Hepatocyte (in vitro differentiated cells): ENCODE data around the gene NELL2. TPM values are rescaled to one million over a fixed set of nuclear protein-coding genes. Genes with fewer than 3 reads are reported as not detected.

Experiments used
- DNase-seq: peaks from one replicate; pipeline ENCODE4 v3.0.0-alpha.2; 2016; ENCODE audit warnings: low spot score
- H2AFZ ChIP-seq: fragments of 200-600 bp; sonication (generic); 2 replicates; pipeline ENCODE4 v1.6.0; 2016; ENCODE audit warnings: antibody characterized with exemption, mild to moderate bottlenecking
- H3K27ac ChIP-seq: fragments of 200-600 bp; sonication (generic); 2 replicates; pipeline ENCODE4 v1.5.1; 2016; ENCODE audit warnings: mild to moderate bottlenecking
- H3K27me3 ChIP-seq: fragments of 200-600 bp; sonication (generic); 2 replicates; pipeline ENCODE4 v1.6.1; 2016
- H3K36me3 ChIP-seq: fragments of 200-600 bp; sonication (generic); replicated peaks from 2 replicates; pipeline ENCODE4 v1.5.1; 2016; ENCODE audit warnings: low read depth; ENCODE audit not compliant: insufficient read depth
- H3K4me1 ChIP-seq: fragments of 200-600 bp; sonication (generic); 2 replicates; pipeline ENCODE4 v1.5.1; 2016; ENCODE audit warnings: mild to moderate bottlenecking, moderate library complexity; ENCODE audit not compliant: insufficient read depth
- H3K4me2 ChIP-seq: fragments of 200-600 bp; sonication (generic); 2 replicates; pipeline ENCODE4 v1.6.0; 2016
- H3K4me3 ChIP-seq: fragments of 200-600 bp; sonication (generic); 2 replicates; pipeline ENCODE4 v1.5.1; 2016; ENCODE audit warnings: mild to moderate bottlenecking
- H3K79me2 ChIP-seq: fragments of 200-600 bp; sonication (generic); 2 replicates; pipeline ENCODE4 v1.6.0; 2017; ENCODE audit warnings: mild to moderate bottlenecking
- H3K9me2 ChIP-seq: fragments of 200-600 bp; sonication (generic); replicated peaks from 2 replicates; pipeline ENCODE4 v1.6.0; 2017; ENCODE audit warnings: mild to moderate bottlenecking; ENCODE audit not compliant: insufficient read depth
- H3K9me3 ChIP-seq: fragments of 200-600 bp; sonication (generic); 2 replicates; pipeline ENCODE4 v1.5.1; 2016; ENCODE audit warnings: low read depth, mild to moderate bottlenecking
- H4K20me1 ChIP-seq: fragments of 200-600 bp; sonication (generic); 2 replicates; pipeline ENCODE4 v1.6.0; 2016; ENCODE audit warnings: mild to moderate bottlenecking; ENCODE audit not compliant: insufficient read depth, poor library complexity, severe bottlenecking
- CTCF ChIP-seq: fragments of 200-600 bp; sonication (generic); IDR thresholded peaks from 2 replicates; pipeline ENCODE4 v1.5.1; 2016; ENCODE audit warnings: antibody characterized with exemption, mild to moderate bottlenecking; ENCODE audit not compliant: poor library complexity
- EZH2 ChIP-seq: fragments of 200-600 bp; sonication (generic); IDR thresholded peaks from 2 replicates; pipeline ENCODE4 v1.6.1; 2016; ENCODE audit warnings: antibody characterized with exemption, mild to moderate bottlenecking, borderline replicate concordance
- EZH2phosphoT487 ChIP-seq: fragments of 200-600 bp; sonication (generic); IDR thresholded peaks from one replicate; pipeline ENCODE4 v1.6.1; 2018; ENCODE audit warnings: antibody characterized with exemption, mild to moderate bottlenecking, low read depth, moderate library complexity; ENCODE audit not compliant: unreplicated experiment, severe bottlenecking
- WGBS: methylation state at CpG from one replicate; pipeline ENCODE4 v1.1.6; 2016; ENCODE audit warnings: low lambda C conversion rate; ENCODE audit errors: missing lambda C conversion rate; 5-methylcytosine and 5-hydroxymethylcytosine counted together
- polyA plus RNA-seq: library from polyadenylated mRNA; unstranded; fragments of >200 nt; fragmentation: Nextera tagmentation; extraction: Ambion mirVana; gene quantifications from 2 replicates; pipeline ENCODE4 v1.2.1, GENCODE V29; 2016
- total RNA-seq: library from RNA; depleted of rRNA; stranded (reverse); fragments of >200 nt; gene quantifications from 2 replicates; pipeline ENCODE4 v1.2.3, GENCODE V29; 2014

Gene NELL2
- total and polyA plus RNA-seq, 2 experiments from 2014 or later, result 7.4 to 31.3 TPM

GRCh38 chr12:44677724-44678123, 198.4 kb downstream of the NELL2 start:
- H2AFZ ChIP-seq, result no peak overlapping the region

GRCh38 chr12:44674875-44675274, 201.2 kb downstream of the NELL2 start:
- Histone ChIP-seq H4K20me1 (no peaks in the 10 kb centered on the region), H3K27ac (no peak overlapping the region)

More at GRCh38 chr12:44677724-44678123, 198.4 kb downstream of the NELL2 start:
- H3K27me3 ChIP-seq, result no peaks in the 10 kb centered on the region
- no peak for DNase-seq
- no peaks in the 10 kb centered on the region for H3K79me2 ChIP-seq
- no peaks in the 10 kb centered on the region for H3K9me3 ChIP-seq
- TF ChIP-seq EZH2phosphoT487, result no peak
- TF ChIP-seq CTCF, result no peak
- no peaks in the 10 kb centered on the region for H3K9me2 ChIP-seq
- H3K36me3 ChIP-seq, result no peaks in the 10 kb centered on the region
- H3K4me2 ChIP-seq, result no peak overlapping the region
- no peak overlapping the region for H3K4me3 ChIP-seq
- H4K20me1 ChIP-seq, result no peaks in the 10 kb centered on the region
- no peak overlapping the region for H3K27ac ChIP-seq
- H3K4me1 ChIP-seq, result no peaks in the 10 kb centered on the region

GRCh38 chr12:44673811-44674210, 202.3 kb downstream of the NELL2 start:
- H3K27ac ChIP-seq, result no peak overlapping the region
- no peaks in the 10 kb centered on the region for H3K4me1 ChIP-seq
- DNase-seq, result no peak
- no peaks in the 10 kb centered on the region for H3K9me2 ChIP-seq
- no peak for TF ChIP-seq EZH2
- TF ChIP-seq EZH2phosphoT487, result no peak
- no peak for TF ChIP-seq CTCF
- H2AFZ ChIP-seq, result no peak overlapping the region
- WGBS, result 94% methylated on average over 1 of the region's 1 CpG
- no peak overlapping the region for H3K4me2 ChIP-seq
- H3K79me2 ChIP-seq, result no peaks in the 10 kb centered on the region
- no peaks in the 10 kb centered on the region for H3K27me3 ChIP-seq
- H3K4me3 ChIP-seq, result no peak overlapping the region
- H3K9me3 ChIP-seq, result no peaks in the 10 kb centered on the region
- no peaks in the 10 kb centered on the region for H4K20me1 ChIP-seq
- H3K36me3 ChIP-seq, result no peaks in the 10 kb centered on the region

More at GRCh38 chr12:44674875-44675274, 201.2 kb downstream of the NELL2 start:
- no peaks in the 10 kb centered on the region for H3K9me3 ChIP-seq
- no peaks in the 10 kb centered on the region for H3K79me2 ChIP-seq
- H3K36me3 ChIP-seq, result no peaks in the 10 kb centered on the region
- H3K4me2 ChIP-seq, result no peak overlapping the region
- H3K9me2 ChIP-seq, result no peaks in the 10 kb centered on the region
- H3K27me3 ChIP-seq, result no peaks in the 10 kb centered on the region
- no peak overlapping the region for H2AFZ ChIP-seq
- TF ChIP-seq CTCF (no peak), EZH2phosphoT487 (no peak), EZH2 (no peak)
- H3K4me3 ChIP-seq, result no peak overlapping the region
- WGBS, result 24% methylated on average over 1 of the region's 1 CpG
- no peak for DNase-seq
- H3K4me1 ChIP-seq, result no peaks in the 10 kb centered on the region

GRCh38 chr12:44672042-44672441, 204.1 kb downstream of the NELL2 start:
- WGBS, result 94% methylated on average over 5 of the region's 5 CpGs
- Histone ChIP-seq H3K27ac (no peak overlapping the region), H3K4me2 (no peak overlapping the region), H3K9me2 (no peaks in the 10 kb centered on the region), H2AFZ (no peak overlapping the region), H3K79me2 (no peaks in the 10 kb centered on the region), H3K36me3 (no peaks in the 10 kb centered on the region), H3K27me3 (no peaks in the 10 kb centered on the region), H3K4me1 (no peaks in the 10 kb centered on the region), H3K4me3 (no peak overlapping the region), H3K9me3 (no peaks in the 10 kb centered on the region), H4K20me1 (no peaks in the 10 kb centered on the region)
- TF ChIP-seq EZH2, result no peak
- no peak for TF ChIP-seq CTCF
- no peak for TF ChIP-seq EZH2phosphoT487
- DNase-seq, result no peak
